ENCODE results near the gene PCSK1N. TPM values are rescaled to one million over a fixed set of nuclear protein-coding genes. Genes with fewer than 3 reads are reported as not detected.
A peak's percentile ranks its signal among the peaks of the same experiment; 100 is the strongest.

Gene PCSK1N
- total and polyA plus RNA-seq, 9 of the 15 experiments (the other 6 are each of a cell fraction or from before 2014, with no cell fraction given): 0.07 to 0.55 (median 0.54) TPM; not detected in 6

- Histone ChIP-seq H3K9me1 (ENCODE audit: control insufficient read depth, insufficient read depth, low read length) (no peaks in the 10 kb centered on the region), H3K79me2 (ENCODE audit: control insufficient read depth, insufficient read depth, low read length) (peaks cover 83% of the 10 kb centered on the region), H3K4me1 (replicated peaks in 1 of 2; ENCODE audit: control insufficient read depth in 2 of 2, insufficient read depth in 2 of 2, low read length in 2 of 2) (peaks cover 32 to 58% of the 10 kb centered on the region in 2 experiments; a peak in 4 of 5 replicates), H3K27ac (ENCODE audit: extremely low read depth, low read depth, low read length) (peak overlapping the region; percentile 76), H3K9me3 (replicated peaks; ENCODE audit: control insufficient read depth, insufficient read depth, low read depth, low read length) (no peaks in the 10 kb centered on the region), H4K20me1 (replicated peaks; ENCODE audit: control insufficient read depth, insufficient read depth, low read length) (no peaks in the 10 kb centered on the region), H3K27me3 (ENCODE audit: control insufficient read depth in 2 of 2, insufficient read depth in 2 of 2, low read length in 2 of 2) (no peaks in the 10 kb centered on the region), H3K36me3 (ENCODE audit: control insufficient read depth, insufficient read depth, low read length) (peaks cover 25% of the 10 kb centered on the region; the same call in 1 of the 3 replicates), H3K4me3 (peak overlapping the region; percentile 75), H3K4me2 (ENCODE audit: insufficient read depth, low read length) (peak overlapping the region; percentile 93), H2AFZ (ENCODE audit: low read depth, low read length) (peak overlapping the region; percentile 56), H3K9ac (ENCODE audit: insufficient read depth in 1 of 2, low read depth in 2 of 2, low read length in 2 of 2) (peak overlapping the region; percentile 53 to 94)
- in situ Hi-C loops (cut with MboI) (no loop called here), intact Hi-C loops (cut with micrococcal nuclease) (loop anchor here (5.0 kb wide), 1 partner anchor 88 kb away; the partner anchor contains the start of gene SUV39H1)
- BruUV-seq (replicated peaks): no TSS peak
- ATAC-seq (peak; percentile 10), FAIRE-seq (peak; percentile 66), DNase-seq (ENCODE audit: extremely low read depth in 1 of 4, low spot score in 3 of 4) (peak; percentile 52 to 77 (median 62))
- ChIA-PET CTCF (ENCODE audit: low intra/inter-chr PET ratio) (no interaction called here), POLR2A (no interaction called here)
- WGBS (ENCODE audit: insufficient coverage, low coverage, missing lambda C conversion rate): 3% methylated on average over 16 of the region's 16 CpGs
- TF ChIP-seq MAFF (IDR thresholded peaks at IDR 0.05; ENCODE audit: low read length): no peak
- TF ChIP-seq POLR2A (conservative IDR thresholded peaks at IDR 0.05): no peak
- no peak for TF ChIP-seq SIRT6 (IDR thresholded peaks at IDR 0.05; ENCODE audit: low read depth, low read length)
- TF ChIP-seq ZNF431 (CRISPR knock-in tag; IDR thresholded peaks at IDR 0.05): no peak
- peak; percentile 90 for TF ChIP-seq LARP7 (IDR thresholded peaks at IDR 0.05)
- TF ChIP-seq ZBTB8A (IDR thresholded peaks at IDR 0.05; ENCODE audit: partially characterized antibody): no peak
- no peak for TF ChIP-seq ETV1 (tag; conservative IDR thresholded peaks at IDR 0.05; ENCODE audit: low read depth)
- TF ChIP-seq ZNF695 (CRISPR knock-in tag; IDR thresholded peaks at IDR 0.05): no peak
- TF ChIP-seq ZFP1 (CRISPR knock-in tag; IDR thresholded peaks at IDR 0.05): no peak
- no peak for TF ChIP-seq CHCHD3 (CRISPR knock-in tag; IDR thresholded peaks at IDR 0.05)
- TF ChIP-seq ZNF436 (CRISPR knock-in tag; IDR thresholded peaks at IDR 0.05): no peak
- TF ChIP-seq ZNF707 (CRISPR knock-in tag; conservative IDR thresholded peaks at IDR 0.05): no peak
- no peak for TF ChIP-seq UBTF (IDR thresholded peaks at IDR 0.05; ENCODE audit: borderline replicate concordance in 1 of 2, low read depth in 2 of 2, low read length in 2 of 2)
- no peak for TF ChIP-seq RBM34 (IDR thresholded peaks at IDR 0.05; ENCODE audit: borderline replicate concordance, insufficient read depth, low read length)
- TF ChIP-seq ZBTB5 (IDR thresholded peaks at IDR 0.05): no peak
- TF ChIP-seq E2F8 (IDR thresholded peaks at IDR 0.05; ENCODE audit: low read depth, partially characterized antibody): no peak
- TF ChIP-seq ZNF778 (CRISPR knock-in tag; IDR thresholded peaks at IDR 0.05): no peak
Measured at GRCh38 chrX:48785540-48786214, 49.7 kb downstream of the PCSK1N start.

Measured in K562 (cell line).